GM10847 (cell line): ENCODE data around the gene TNFRSF6B.

Experiments
- POLR2A ChIP-seq: IDR thresholded peaks from 2 replicates; pipeline ENCODE4 v1.6.1; 2011; ENCODE audit not compliant: insufficient read length; ENCODE audit errors: extremely low read depth

TNFRSF6B gene

GRCh38 chr20:63680427-63680826 lies 16.0 kb upstream of the TNFRSF6B start:
- no peak for TF ChIP-seq POLR2A

- no peak for TF ChIP-seq POLR2A
These were observed 15.4 kb upstream of the TNFRSF6B start for GRCh38 chr20:63680857-63681608.

- no peak for TF ChIP-seq POLR2A
These were observed 14.8 kb upstream of the TNFRSF6B start for GRCh38 chr20:63681609-63682142.

- no peak for TF ChIP-seq POLR2A
These were observed 13.9 kb upstream of the TNFRSF6B start for GRCh38 chr20:63682384-63683139.

- TF ChIP-seq POLR2A, result no peak
These were observed 11.0 kb upstream of the TNFRSF6B start for GRCh38 chr20:63685269-63686026.

- TF ChIP-seq POLR2A, result no peak
These were observed 10.4 kb upstream of the TNFRSF6B start for GRCh38 chr20:63686094-63686491.

GRCh38 chr20:63686492-63687321 lies 9.7 kb upstream of the TNFRSF6B start:
- TF ChIP-seq POLR2A, result no peak

GRCh38 chr20:63687419-63688178 lies 8.9 kb upstream of the TNFRSF6B start:
- TF ChIP-seq POLR2A, result no peak

GRCh38 chr20:63688228-63689045 lies 8.0 kb upstream of the TNFRSF6B start:
- no peak for TF ChIP-seq POLR2A

- TF ChIP-seq POLR2A, result no peak
These were observed 7.1 kb upstream of the TNFRSF6B start for GRCh38 chr20:63689046-63690002.

GRCh38 chr20:63690003-63690897 lies 6.2 kb upstream of the TNFRSF6B start:
- TF ChIP-seq POLR2A, result no peak
